GM12873 (cell line): Measurements from ENCODE around the gene ALPL.

ENCODE experiments used
- TF ChIP-seq, protein P1 (sequence below): IDR thresholded peaks from 2 replicates; pipeline ENCODE4 v1.5.1; 2012; ENCODE audit warnings: low read depth, mild to moderate bottlenecking, moderate library complexity, low read length, control low read depth; ENCODE audit not compliant: insufficient read depth; ENCODE audit errors: missing control alignments

Gene ALPL

GRCh38 chr1:21594935-21595897 lies 86.0 kb downstream of the ALPL start:
- TF ChIP-seq, protein P1, sequence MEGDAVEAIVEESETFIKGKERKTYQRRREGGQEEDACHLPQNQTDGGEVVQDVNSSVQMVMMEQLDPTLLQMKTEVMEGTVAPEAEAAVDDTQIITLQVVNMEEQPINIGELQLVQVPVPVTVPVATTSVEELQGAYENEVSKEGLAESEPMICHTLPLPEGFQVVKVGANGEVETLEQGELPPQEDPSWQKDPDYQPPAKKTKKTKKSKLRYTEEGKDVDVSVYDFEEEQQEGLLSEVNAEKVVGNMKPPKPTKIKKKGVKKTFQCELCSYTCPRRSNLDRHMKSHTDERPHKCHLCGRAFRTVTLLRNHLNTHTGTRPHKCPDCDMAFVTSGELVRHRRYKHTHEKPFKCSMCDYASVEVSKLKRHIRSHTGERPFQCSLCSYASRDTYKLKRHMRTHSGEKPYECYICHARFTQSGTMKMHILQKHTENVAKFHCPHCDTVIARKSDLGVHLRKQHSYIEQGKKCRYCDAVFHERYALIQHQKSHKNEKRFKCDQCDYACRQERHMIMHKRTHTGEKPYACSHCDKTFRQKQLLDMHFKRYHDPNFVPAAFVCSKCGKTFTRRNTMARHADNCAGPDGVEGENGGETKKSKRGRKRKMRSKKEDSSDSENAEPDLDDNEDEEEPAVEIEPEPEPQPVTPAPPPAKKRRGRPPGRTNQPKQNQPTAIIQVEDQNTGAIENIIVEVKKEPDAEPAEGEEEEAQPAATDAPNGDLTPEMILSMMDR, result peak; percentile 75

GRCh38 chr1:21596174-21596573 lies 87.0 kb downstream of the ALPL start:
- TF ChIP-seq, protein P1, result no peak

GRCh38 chr1:21596628-21597027 lies 87.4 kb downstream of the ALPL start:
- TF ChIP-seq, protein P1, result no peak

DNA sequence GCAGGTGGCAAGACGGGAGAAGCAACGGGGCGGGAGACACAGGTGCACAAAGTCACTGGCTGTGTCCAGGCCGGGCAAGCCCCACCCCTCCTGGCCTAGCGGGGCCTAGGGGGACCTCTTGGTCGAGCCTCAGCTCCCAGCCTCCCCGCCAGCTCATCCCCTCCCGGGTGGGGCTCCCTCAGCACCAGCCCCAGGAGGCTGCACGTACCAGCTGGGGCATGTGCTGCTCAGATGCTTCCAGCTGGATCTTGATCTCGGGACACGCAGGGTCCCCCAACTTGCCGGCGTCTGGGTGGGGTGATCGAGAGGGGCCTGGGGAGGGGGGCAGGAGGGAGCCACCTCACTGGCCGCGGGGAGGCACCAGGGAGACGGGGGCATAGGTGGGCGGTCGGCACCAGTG lies 88.5 kb downstream of the ALPL start:
- TF ChIP-seq, protein P1, result no peak

DNA sequence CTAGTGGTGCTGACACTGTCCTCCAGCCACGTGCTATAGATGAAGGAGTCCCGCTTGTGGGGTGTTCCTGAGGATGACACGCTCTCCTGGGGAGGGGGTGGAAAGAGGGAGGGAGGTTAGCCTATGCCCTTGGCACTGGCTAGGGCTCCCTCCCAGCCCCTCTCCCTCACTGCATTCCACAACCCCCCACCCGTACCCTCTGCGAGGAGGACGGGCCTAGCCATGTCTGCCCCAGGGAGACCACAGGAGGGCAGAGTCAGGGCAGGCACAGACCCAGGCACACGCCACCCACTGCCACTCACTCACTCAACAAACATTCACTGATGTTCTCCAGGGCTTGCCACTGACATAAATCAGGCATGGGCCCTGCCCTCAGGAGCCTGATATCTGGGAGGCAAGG lies 89.2 kb downstream of the ALPL start:
- TF ChIP-seq, protein P1, result no peak

- TF ChIP-seq, protein P1, result no peak
Measured at GRCh38 chr1:21598904-21599303, 89.7 kb downstream of the ALPL start.

GRCh38 chr1:21599402-21599801 lies 90.2 kb downstream of the ALPL start:
- TF ChIP-seq, protein P1, result no peak
